ENCODE results near the gene PLEKHA5. TPM values are rescaled to one million over a fixed set of nuclear protein-coding genes. Genes with fewer than 3 reads are reported as not detected.

The PLEKHA5 gene
- total and polyA plus RNA-seq, 11 donors: 18.1 to 72.2 (median 58.2) TPM

DNA sequence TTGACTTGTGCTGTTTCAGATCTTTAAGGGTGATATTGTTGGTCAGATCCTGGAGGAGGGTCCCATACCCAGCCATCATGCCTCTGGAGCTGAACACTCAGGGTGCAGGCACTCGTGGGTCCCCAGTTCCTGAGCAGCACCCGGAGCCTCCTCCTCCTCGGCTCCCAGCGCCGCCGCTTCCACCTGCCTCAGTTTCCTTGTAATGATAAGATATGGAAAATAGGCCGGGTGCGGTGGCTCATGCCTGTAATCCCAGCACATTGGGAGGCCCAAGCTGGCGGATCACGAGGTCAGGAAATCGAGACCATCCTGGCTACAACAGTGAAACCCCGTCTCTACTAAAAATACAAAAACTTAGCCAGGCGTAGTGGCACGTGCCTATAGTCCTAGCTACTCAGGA lies 289.6 kb downstream of the PLEKHA5 start:
- Histone ChIP-seq H3K4me3 (no peak overlapping the region), H3K27me3 (no peaks in the 10 kb centered on the region), H3K9me3 (no peaks in the 10 kb centered on the region), H3K4me1 (no peaks in the 10 kb centered on the region), H3K36me3 (no peaks in the 10 kb centered on the region), H3K27ac (no peak overlapping the region)
- WGBS, 4 donors: 96 to 97% (median 97%) methylated on average over 14 of the region's 14 CpGs
- intact Hi-C loops (cut with DNase I): no loop called here
- no peak for DNase-seq
- no peak for ATAC-seq
- TF ChIP-seq, protein P1, sequence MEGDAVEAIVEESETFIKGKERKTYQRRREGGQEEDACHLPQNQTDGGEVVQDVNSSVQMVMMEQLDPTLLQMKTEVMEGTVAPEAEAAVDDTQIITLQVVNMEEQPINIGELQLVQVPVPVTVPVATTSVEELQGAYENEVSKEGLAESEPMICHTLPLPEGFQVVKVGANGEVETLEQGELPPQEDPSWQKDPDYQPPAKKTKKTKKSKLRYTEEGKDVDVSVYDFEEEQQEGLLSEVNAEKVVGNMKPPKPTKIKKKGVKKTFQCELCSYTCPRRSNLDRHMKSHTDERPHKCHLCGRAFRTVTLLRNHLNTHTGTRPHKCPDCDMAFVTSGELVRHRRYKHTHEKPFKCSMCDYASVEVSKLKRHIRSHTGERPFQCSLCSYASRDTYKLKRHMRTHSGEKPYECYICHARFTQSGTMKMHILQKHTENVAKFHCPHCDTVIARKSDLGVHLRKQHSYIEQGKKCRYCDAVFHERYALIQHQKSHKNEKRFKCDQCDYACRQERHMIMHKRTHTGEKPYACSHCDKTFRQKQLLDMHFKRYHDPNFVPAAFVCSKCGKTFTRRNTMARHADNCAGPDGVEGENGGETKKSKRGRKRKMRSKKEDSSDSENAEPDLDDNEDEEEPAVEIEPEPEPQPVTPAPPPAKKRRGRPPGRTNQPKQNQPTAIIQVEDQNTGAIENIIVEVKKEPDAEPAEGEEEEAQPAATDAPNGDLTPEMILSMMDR (IDR thresholded peaks at IDR 0.05): no peak
- TF ChIP-seq POLR2A (IDR thresholded peaks at IDR 0.05): no peak

DNA sequence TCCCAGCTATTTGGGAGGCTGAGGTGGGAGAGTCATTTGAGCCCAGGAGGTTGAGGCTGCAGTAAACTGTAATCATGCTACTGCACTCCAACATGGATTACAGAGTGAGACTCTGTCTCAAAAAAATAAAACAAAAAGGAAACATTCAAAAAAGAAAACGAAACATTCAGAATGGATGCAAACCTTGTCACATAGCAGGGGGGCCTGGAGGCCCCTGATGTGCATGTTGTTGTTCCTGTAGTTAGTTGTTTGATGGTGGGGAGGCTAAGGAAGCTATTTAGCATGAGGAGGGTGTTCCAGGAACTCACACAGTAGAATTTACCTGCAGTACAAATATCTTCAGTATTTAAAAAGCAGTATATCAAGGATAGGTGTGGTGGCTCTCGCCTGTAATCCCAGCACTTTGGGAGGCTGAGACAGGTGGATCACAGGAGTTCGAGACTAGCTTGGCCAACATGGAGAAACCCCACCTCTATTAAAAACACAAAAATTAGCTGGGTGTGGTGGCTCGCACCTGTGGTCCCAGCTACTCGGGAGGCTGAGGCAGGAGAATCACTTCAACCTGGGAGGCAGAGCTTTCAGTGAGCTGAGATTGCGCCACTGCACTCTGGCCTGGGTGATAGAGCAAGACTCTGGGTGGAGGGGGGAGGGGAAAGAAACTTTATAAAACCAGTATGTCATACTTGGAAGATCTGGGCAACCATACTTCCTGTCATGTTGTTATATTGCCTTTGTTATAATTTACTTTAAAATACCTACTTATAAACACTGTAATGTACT lies 292.2 kb downstream of the PLEKHA5 start:
- Histone ChIP-seq H3K27me3 (no peaks in the 10 kb centered on the region), H3K36me3 (no peaks in the 10 kb centered on the region), H3K27ac (no peak overlapping the region), H3K4me3 (no peak overlapping the region), H3K4me1 (no peaks in the 10 kb centered on the region), H3K9me3 (peaks cover 0 to 12% (median 0%) of the 10 kb centered on the region in 12 donors)
- ATAC-seq (no peak), DNase-seq (no peak)
- WGBS, 4 donors: 75 to 89% (median 82%) methylated on average over 6 of the region's 6 CpGs
- intact Hi-C loops (cut with DNase I): no loop called here
- TF ChIP-seq, protein P1 (IDR thresholded peaks at IDR 0.05): no peak
- TF ChIP-seq POLR2A (IDR thresholded peaks at IDR 0.05): no peak

DNA sequence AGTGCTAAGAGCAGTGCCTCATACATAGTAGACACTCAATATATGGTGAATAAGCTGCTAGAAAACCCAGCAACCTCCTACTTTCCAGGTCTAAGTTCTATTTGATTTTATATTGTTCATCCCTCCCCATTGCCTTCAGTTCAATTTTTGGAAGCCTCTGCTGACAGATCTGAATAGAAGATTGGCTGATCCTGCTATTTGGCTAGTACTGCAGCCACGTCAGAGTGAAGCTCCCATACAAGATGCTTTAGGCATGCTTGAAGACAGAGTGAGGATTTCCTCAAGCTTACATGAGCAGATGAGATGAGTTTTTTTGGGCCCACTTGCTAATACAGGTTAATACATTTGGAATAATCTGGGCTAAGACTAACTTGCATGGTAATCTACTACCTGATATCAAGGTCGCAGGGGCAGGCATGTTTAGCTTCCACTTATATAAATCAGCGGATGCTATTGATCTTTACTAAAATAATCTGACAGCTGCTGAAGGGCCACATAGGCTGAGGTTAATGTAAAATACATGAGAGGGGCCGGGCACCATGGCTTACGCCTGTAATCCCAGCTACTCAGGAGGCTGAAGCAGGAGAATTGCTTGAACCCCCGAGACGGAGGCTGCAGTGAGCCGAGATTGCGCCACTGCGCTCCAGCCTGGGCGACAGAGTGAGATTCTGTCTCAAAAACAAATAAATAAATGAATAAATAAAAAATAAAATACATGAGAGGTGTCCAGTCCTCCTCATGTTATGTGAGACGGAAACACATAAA lies 293.8 kb downstream of the PLEKHA5 start:
- DNase-seq: no peak
- no peak overlapping the region for H3K4me3 ChIP-seq
- intact Hi-C loops (cut with DNase I): no loop called here
- TF ChIP-seq, protein P1 (IDR thresholded peaks at IDR 0.05): no peak
- no peak for TF ChIP-seq POLR2A (IDR thresholded peaks at IDR 0.05)
- no peak for ATAC-seq
- no peaks in the 10 kb centered on the region for H3K4me1 ChIP-seq
- 91 to 94% (median 93%) methylated on average over 12 of the region's 12 CpGs for WGBS, 4 donors
- H3K27me3 ChIP-seq: no peaks in the 10 kb centered on the region
- no peaks in the 10 kb centered on the region for H3K36me3 ChIP-seq
- peaks cover 0 to 12% (median 0%) of the 10 kb centered on the region in 12 donors for H3K9me3 ChIP-seq
- no peak overlapping the region for H3K27ac ChIP-seq

Data from heart left ventricle (tissue), 16 donors.